ENCODE data around the gene ARHGAP42.
"Not testable (repeated sequence)": the region's sequence is repeated elsewhere in the genome, so short reads cannot be mapped to it uniquely, and the experiment has no call there.

DNA sequence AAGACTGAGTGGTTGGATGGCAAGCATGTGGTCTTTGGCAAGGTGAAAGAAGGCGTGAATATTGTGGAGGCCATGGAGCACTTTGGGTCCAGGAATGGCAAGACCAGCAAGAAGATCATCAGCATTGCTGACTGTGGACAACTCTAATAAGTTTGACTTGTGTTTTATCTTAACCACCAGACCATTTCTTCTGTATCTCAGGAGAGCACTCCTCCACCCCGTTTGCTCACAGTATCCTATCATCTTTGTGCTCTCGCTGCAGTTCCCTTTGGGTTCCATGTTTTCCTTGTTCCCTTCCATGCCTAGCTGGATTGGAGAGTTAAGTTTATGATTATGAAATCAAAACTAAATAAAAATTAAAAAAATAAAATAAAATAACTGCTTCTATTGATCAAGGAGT, 20.3 kb upstream of the ARHGAP42 start:
- not testable (repeated sequence) for TF ChIP-seq EZH2 (IDR thresholded peaks at IDR 0.05; ENCODE audit: insufficient read depth, low read length)
- TF ChIP-seq, protein P1, sequence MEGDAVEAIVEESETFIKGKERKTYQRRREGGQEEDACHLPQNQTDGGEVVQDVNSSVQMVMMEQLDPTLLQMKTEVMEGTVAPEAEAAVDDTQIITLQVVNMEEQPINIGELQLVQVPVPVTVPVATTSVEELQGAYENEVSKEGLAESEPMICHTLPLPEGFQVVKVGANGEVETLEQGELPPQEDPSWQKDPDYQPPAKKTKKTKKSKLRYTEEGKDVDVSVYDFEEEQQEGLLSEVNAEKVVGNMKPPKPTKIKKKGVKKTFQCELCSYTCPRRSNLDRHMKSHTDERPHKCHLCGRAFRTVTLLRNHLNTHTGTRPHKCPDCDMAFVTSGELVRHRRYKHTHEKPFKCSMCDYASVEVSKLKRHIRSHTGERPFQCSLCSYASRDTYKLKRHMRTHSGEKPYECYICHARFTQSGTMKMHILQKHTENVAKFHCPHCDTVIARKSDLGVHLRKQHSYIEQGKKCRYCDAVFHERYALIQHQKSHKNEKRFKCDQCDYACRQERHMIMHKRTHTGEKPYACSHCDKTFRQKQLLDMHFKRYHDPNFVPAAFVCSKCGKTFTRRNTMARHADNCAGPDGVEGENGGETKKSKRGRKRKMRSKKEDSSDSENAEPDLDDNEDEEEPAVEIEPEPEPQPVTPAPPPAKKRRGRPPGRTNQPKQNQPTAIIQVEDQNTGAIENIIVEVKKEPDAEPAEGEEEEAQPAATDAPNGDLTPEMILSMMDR (IDR thresholded peaks at IDR 0.05; ENCODE audit: insufficient read depth, low read depth, low read length): not testable (repeated sequence)
